ENCODE data around the gene BAZ2B. TPM values are rescaled to one million over a fixed set of nuclear protein-coding genes. Genes with fewer than 3 reads are reported as not detected.
A peak's percentile ranks its signal among the peaks of the same experiment; 100 is the strongest.

BAZ2B gene
- total and polyA plus RNA-seq, 9 of the 15 experiments (the other 6 are each of a cell fraction or from before 2014, with no cell fraction given): 7.5 to 38.6 (median 19.8) TPM

DNA sequence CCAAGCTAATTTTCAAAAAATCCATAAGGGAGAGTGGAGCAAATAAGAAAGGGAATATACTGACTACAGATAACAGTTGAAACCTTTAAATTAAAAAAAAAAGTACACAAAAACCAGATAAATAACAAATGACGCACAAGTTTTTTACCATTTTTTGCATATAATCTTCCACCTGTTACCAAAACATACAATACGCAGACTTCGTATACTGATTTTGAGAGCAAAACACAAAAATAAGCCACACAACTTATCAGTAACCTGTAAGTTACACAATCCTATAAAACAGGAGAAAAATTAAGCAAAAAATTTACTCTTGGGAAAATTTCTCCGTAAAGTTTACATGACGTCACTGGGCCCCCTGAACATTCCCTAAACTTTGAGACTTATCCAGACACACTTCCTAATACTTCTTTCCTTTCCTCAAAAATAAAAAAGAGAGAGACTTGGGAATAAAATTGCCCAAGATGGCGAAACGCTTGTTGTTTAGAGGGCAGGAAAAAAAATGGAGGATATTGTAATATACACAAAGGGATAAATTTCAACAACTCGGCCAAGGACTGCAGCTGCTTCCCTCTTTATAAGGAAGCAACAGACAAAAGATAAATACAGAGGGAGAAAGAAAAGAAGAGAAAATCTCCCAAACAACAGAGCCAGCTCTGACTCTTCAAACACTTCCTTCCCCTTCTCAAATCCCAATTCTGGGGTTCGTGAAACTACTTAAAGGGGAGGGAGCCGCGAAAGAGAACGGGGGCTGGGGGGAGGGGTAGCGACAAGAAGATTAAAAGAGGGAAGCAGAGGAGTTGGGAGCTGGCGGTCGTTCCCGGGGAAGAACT is 1.6 kb downstream of the BAZ2B start (continued):
- peak in 1 of 2 experiments; percentile 18; a peak in 1 of 4 replicates for TF ChIP-seq RAD21 (CRISPR knock-in tag; conservative IDR thresholded peaks at IDR 0.05 in 1 of 2, IDR thresholded peaks at IDR 0.05 in 1 of 2)
- no peak for TF ChIP-seq ZNF77 (CRISPR knock-in tag; IDR thresholded peaks at IDR 0.05)

DNA sequence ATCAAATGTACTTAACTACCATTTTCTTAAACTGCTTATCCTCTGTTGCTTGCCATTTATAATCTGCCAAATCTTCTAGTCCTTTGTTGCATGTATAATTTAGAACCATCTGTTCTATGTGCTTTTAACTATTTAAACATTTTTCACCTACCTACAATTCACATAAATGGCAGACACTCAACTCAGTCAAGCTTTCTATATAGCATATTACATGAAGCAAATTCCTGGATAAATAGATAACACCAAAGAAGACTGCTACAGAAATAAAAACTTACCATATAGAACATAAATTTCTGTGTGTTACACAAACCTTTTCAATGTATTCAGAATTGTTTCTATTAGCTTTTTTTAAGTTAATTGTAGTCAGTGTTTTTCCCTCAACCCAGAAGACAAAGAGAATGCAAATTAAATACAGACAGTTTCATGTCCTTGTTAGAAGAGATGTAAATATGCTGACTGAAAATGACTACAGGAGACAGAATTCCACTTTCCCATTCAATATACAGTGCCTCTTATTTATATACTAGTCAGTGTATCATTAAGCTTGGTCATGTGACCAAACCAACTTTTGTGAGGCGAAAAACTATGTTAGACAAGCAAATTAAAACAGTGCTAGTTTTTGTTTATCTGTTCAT is 2.6 kb downstream of the BAZ2B start:
- Histone ChIP-seq H3K4me3 (peak overlapping the region; percentile 66), H3K27me3 (ENCODE audit: control insufficient read depth in 2 of 2, insufficient read depth in 2 of 2, low read length in 2 of 2) (no peaks in the 10 kb centered on the region), H2AFZ (ENCODE audit: low read depth, low read length) (peak overlapping the region; percentile 88), H4K20me1 (replicated peaks; ENCODE audit: control insufficient read depth, insufficient read depth, low read length) (no peaks in the 10 kb centered on the region), H3K9me1 (ENCODE audit: control insufficient read depth, insufficient read depth, low read length) (no peaks in the 10 kb centered on the region), H3K9me3 (replicated peaks; ENCODE audit: control insufficient read depth, insufficient read depth, low read depth, low read length) (no peaks in the 10 kb centered on the region), H3K36me3 (ENCODE audit: control insufficient read depth, insufficient read depth, low read length) (no peaks in the 10 kb centered on the region), H3K9ac (ENCODE audit: insufficient read depth in 1 of 2, low read depth in 2 of 2, low read length in 2 of 2) (peak overlapping the region in 1 of 2 experiments; percentile 98; a peak in 3 of 4 replicates), H3K79me2 (ENCODE audit: control insufficient read depth, insufficient read depth, low read length) (peaks cover 60% of the 10 kb centered on the region), H3K4me1 (replicated peaks in 1 of 2; ENCODE audit: control insufficient read depth in 2 of 2, insufficient read depth in 2 of 2, low read length in 2 of 2) (peaks cover 5% of the 10 kb centered on the region in 2 experiments; a peak in 3 of 5 replicates), H3K4me2 (ENCODE audit: insufficient read depth, low read length) (peak overlapping the region; percentile 75), H3K27ac (ENCODE audit: extremely low read depth, low read depth, low read length) (peak overlapping the region; percentile 96)
- WGBS (ENCODE audit: insufficient coverage, low coverage, missing lambda C conversion rate): 0% methylated on average over 1 of the region's 1 CpG
- peak; percentile 19 for ATAC-seq
- no TSS peak for BruUV-seq (replicated peaks)
- in situ Hi-C loops (cut with MboI) (no loop called here), intact Hi-C loops (cut with micrococcal nuclease) (loop anchor here (5.0 kb wide), 1 partner anchor 116 kb away; no protein-coding TSS in a partner anchor)
- CTCF ChIA-PET (ENCODE audit: low intra/inter-chr PET ratio): interaction anchor here (0.6 kb wide), 1 partner anchor 107 kb away, joined by 3 read pairs; no protein-coding TSS in a partner anchor
- FAIRE-seq: no peak
- POLR2A ChIA-PET: interaction anchor here (1.0 to 4.9 kb wide), 9 partner anchors 8 to 327 kb away, joined by 3 to 35 read pairs (median 4); partner anchors contain the start of genes MARCHF7 and WDSUB1
- DNase-seq (ENCODE audit: extremely low read depth in 1 of 4, low spot score in 3 of 4): peak in 1 of 4 experiments; percentile 52
- TF ChIP-seq, protein P1, sequence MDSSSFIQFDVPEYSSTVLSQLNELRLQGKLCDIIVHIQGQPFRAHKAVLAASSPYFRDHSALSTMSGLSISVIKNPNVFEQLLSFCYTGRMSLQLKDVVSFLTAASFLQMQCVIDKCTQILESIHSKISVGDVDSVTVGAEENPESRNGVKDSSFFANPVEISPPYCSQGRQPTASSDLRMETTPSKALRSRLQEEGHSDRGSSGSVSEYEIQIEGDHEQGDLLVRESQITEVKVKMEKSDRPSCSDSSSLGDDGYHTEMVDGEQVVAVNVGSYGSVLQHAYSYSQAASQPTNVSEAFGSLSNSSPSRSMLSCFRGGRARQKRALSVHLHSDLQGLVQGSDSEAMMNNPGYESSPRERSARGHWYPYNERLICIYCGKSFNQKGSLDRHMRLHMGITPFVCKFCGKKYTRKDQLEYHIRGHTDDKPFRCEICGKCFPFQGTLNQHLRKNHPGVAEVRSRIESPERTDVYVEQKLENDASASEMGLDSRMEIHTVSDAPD (CRISPR knock-in tag; IDR thresholded peaks at IDR 0.05): no peak
- TF ChIP-seq, protein P2, sequence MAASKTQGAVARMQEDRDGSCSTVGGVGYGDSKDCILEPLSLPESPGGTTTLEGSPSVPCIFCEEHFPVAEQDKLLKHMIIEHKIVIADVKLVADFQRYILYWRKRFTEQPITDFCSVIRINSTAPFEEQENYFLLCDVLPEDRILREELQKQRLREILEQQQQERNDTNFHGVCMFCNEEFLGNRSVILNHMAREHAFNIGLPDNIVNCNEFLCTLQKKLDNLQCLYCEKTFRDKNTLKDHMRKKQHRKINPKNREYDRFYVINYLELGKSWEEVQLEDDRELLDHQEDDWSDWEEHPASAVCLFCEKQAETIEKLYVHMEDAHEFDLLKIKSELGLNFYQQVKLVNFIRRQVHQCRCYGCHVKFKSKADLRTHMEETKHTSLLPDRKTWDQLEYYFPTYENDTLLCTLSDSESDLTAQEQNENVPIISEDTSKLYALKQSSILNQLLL (CRISPR knock-in tag; IDR thresholded peaks at IDR 0.05; ENCODE audit: borderline replicate concordance): no peak
- TF ChIP-seq RCOR1 (IDR thresholded peaks at IDR 0.05; ENCODE audit: borderline replicate concordance in 1 of 2, low read depth in 2 of 2, low read length in 2 of 2) (no peak), SMARCC2 (IDR thresholded peaks at IDR 0.05; ENCODE audit: low read depth) (no peak), KLF1 (tag; IDR thresholded peaks at IDR 0.05) (no peak), CREB1 (IDR thresholded peaks at IDR 0.05) (no peak), CREB1 (CRISPR knock-in tag; IDR thresholded peaks at IDR 0.05) (no peak)

All from K562 (cell line).